ENCODE results near the gene SLC8B1.

Gene SLC8B1

GRCh38 chr12:113285679-113286610 lies 49.0 kb downstream of the SLC8B1 start:
- TF ChIP-seq GATA2 (IDR thresholded peaks at IDR 0.05; ENCODE audit: low read depth, low read length), result no peak
- no peak for TF ChIP-seq GATA3 (IDR thresholded peaks at IDR 0.05; ENCODE audit: low read depth, low read length)

GRCh38 chr12:113284751-113285150 lies 50.2 kb downstream of the SLC8B1 start:
- TF ChIP-seq GATA3 (IDR thresholded peaks at IDR 0.05; ENCODE audit: low read depth, low read length), result no peak
- TF ChIP-seq GATA2 (IDR thresholded peaks at IDR 0.05; ENCODE audit: low read depth, low read length), result no peak

GRCh38 chr12:113278633-113279032 lies 56.3 kb downstream of the SLC8B1 start:
- TF ChIP-seq GATA3 (IDR thresholded peaks at IDR 0.05; ENCODE audit: low read depth, low read length) (no peak), GATA2 (IDR thresholded peaks at IDR 0.05; ENCODE audit: low read depth, low read length) (no peak)

GRCh38 chr12:113278141-113278540 lies 56.8 kb downstream of the SLC8B1 start:
- TF ChIP-seq GATA2 (IDR thresholded peaks at IDR 0.05; ENCODE audit: low read depth, low read length) (no peak), GATA3 (IDR thresholded peaks at IDR 0.05; ENCODE audit: low read depth, low read length) (no peak)

DNA sequence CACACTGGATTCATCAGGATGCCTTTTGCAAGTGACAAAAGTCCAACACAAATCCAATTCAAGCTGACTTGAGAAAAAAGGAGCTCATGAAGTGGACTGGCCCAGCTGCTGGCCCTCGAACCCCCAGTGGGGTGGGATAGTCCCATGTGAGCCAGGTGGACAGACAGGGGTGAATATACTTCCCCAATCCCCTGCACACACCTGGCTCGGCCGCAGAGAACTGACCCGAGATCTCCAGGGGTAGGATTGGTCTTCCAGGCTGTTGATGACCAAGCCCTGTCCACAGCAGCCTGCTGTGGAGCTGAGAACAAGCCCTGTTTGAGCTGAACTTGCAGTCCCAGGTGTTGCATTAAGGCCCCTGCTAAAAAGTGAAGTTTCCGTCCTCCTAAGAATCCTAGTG lies 57.4 kb downstream of the SLC8B1 start:
- TF ChIP-seq GATA3 (IDR thresholded peaks at IDR 0.05; ENCODE audit: low read depth, low read length), result no peak
- no peak for TF ChIP-seq GATA2 (IDR thresholded peaks at IDR 0.05; ENCODE audit: low read depth, low read length)

DNA sequence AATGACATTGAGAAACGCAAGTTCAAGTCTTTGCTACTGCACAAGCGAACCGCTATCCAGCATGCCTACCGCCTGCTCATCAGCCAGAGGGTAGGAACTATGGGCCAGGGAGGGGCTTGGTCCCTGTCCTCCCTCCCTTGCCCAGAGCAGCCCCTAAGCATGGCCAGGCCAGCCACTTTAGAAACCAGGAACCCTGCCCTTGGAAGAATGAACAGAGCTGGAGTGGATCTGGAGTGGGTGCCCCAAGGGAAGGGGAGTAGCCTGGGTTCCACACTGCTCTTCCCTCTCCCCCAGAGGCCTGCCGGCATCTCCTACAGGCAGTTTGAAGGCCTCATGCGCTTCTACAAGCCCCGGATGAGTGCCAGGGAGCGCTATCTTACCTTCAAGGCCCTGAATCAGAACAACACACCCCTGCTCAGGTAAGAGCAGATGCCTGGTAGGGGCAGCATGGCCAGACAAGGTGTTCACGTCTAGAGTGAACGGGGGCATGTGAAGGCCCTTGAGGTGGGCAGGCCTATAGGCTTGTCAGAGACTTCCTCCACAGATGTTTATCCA lies 57.9 kb downstream of the SLC8B1 start:
- no peak for TF ChIP-seq GATA2 (IDR thresholded peaks at IDR 0.05; ENCODE audit: low read depth, low read length)
- no peak for TF ChIP-seq GATA3 (IDR thresholded peaks at IDR 0.05; ENCODE audit: low read depth, low read length)

- no peak for TF ChIP-seq GATA2 (IDR thresholded peaks at IDR 0.05; ENCODE audit: low read depth, low read length)
- TF ChIP-seq GATA3 (IDR thresholded peaks at IDR 0.05; ENCODE audit: low read depth, low read length), result no peak
These were observed 58.6 kb downstream of the SLC8B1 start for GRCh38 chr12:113276306-113276705.

DNA sequence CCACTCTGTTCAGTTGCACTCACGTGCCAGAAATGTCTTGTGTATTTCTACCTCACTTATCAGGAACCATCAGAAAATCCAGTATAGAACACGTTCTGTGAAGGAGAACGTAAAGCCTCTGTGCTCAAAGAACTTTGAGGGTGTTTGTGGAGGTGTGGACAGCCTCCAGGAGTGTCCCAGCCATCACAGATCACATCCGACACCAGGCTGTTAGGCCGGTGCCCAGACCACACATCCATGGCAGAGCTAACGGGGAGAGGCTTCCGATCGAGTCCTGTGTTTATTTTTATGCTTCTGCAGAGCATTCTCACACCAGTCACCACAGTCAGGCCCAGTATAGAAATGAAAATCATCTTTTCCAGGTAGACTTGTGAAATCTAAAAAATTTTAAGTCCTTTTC lies 60.1 kb downstream of the SLC8B1 start:
- TF ChIP-seq GATA2 (IDR thresholded peaks at IDR 0.05; ENCODE audit: low read depth, low read length) (no peak), GATA3 (IDR thresholded peaks at IDR 0.05; ENCODE audit: low read depth, low read length) (no peak)

DNA sequence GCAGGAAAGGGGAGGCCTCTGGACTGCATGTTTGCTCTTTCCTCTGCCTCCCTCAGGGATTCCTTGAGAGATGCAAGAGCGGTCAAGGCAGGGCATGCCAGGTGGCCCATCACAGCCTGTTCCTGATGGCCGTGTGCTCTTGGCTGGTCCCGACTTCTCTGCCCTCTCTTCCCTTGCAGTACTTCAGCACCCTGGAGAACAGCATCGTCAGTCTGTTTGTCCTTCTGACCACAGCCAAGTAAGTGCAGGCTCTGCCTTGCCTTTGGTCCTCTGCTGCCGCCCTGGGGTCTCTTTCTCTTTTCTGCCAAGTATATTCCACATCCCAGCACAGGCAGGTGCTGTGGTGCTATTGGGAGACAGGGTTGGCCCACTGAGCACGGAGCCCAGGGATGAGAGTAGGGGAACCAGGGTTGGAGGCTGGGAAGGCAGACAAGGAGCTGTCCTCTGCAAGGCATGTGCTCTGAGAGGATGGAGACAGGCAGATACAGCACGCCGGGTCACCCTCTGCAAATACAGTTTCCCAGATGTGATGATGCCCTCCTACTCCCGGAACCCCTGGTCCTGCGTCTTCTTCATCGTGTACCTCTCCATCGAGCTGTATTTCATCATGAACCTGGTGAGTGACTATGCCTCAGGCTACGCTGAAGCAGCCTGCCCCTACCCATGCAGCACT lies 61.7 kb downstream of the SLC8B1 start:
- TF ChIP-seq GATA3 (IDR thresholded peaks at IDR 0.05; ENCODE audit: low read depth, low read length), result no peak
- TF ChIP-seq GATA2 (IDR thresholded peaks at IDR 0.05; ENCODE audit: low read depth, low read length), result no peak

GRCh38 chr12:113271853-113272561 lies 62.9 kb downstream of the SLC8B1 start:
- TF ChIP-seq GATA2 (IDR thresholded peaks at IDR 0.05; ENCODE audit: low read depth, low read length) (no peak), GATA3 (IDR thresholded peaks at IDR 0.05; ENCODE audit: low read depth, low read length) (no peak)

- TF ChIP-seq GATA3 (IDR thresholded peaks at IDR 0.05; ENCODE audit: low read depth, low read length), result no peak
- no peak for TF ChIP-seq GATA2 (IDR thresholded peaks at IDR 0.05; ENCODE audit: low read depth, low read length)
These were observed 63.5 kb downstream of the SLC8B1 start for GRCh38 chr12:113271466-113271852.

GRCh38 chr12:113270709-113271009 lies 64.2 kb downstream of the SLC8B1 start:
- TF ChIP-seq GATA2 (IDR thresholded peaks at IDR 0.05; ENCODE audit: low read depth, low read length), result no peak
- TF ChIP-seq GATA3 (IDR thresholded peaks at IDR 0.05; ENCODE audit: low read depth, low read length), result no peak

DNA sequence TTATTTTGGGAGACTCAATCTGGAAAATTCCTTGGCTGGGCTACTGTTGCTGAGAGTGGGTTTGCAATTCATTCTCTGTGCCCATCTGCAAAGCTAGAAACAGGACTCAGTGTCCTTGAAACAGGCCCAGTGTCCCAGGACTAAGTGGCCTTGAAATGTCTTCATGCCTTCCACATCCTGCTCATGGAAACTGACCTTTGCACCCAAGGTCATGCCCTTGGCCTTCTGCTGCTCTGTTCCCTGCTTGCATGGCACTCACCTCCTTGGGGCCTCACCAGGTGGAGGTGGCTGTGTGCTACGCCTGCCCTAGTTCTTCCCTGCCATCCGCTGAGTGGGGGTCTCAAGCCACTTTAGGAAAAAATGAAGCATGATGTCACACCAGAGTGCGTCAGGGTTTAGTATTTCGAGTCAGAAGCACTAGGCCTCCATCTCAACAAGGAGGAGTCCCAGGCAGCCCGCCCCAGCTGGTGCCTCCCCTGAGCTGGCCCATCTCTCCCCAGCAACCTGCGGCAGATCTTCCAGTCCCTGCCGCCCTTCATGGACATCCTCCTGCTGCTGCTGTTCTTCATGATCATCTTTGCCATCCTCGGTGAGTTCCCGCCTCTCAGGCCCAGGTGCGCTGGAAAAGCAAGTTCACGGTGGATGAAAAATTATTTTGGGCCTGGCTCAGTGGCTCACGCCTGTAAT lies 65.5 kb downstream of the SLC8B1 start:
- TF ChIP-seq GATA3 (IDR thresholded peaks at IDR 0.05; ENCODE audit: low read depth, low read length) (no peak), GATA2 (IDR thresholded peaks at IDR 0.05; ENCODE audit: low read depth, low read length) (no peak)

GRCh38 chr12:113268621-113269020 lies 66.3 kb downstream of the SLC8B1 start:
- TF ChIP-seq GATA2 (IDR thresholded peaks at IDR 0.05; ENCODE audit: low read depth, low read length) (no peak), GATA3 (IDR thresholded peaks at IDR 0.05; ENCODE audit: low read depth, low read length) (no peak)
